ENCODE measurements around the gene DARS1.

DNA sequence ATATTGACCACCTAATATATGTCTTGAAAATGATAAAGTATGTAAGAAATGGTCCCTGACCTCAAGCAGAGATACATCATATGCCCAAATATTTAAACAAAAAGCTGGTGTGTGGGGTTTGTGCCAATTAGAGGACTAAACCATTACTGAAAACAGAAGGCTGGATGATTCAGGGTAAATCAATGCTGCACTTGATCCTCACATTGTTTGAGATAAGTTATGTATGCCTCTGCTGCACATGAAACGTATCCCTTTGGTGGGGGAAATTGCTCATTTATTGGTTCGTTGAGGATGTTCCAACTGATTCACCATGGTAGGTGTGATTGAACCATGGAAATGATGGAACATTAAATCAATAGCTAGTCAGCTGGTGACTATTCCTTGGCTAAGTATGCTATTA lies 24.7 kb upstream of the DARS1 start:
- no peak for TF ChIP-seq CTCF (IDR thresholded peaks at IDR 0.05)
- no peak for TF ChIP-seq POLR2A (IDR thresholded peaks at IDR 0.05)
